HEK293T (cell line): ENCODE measurements around the gene VLDLR.

Experiments used
- BHLHE40 ChIP-seq: fragments of 450-650 bp; IDR thresholded peaks from 2 replicates; pipeline ENCODE4 v1.6.1; 2016; ENCODE audit warnings: mild to moderate bottlenecking, moderate library complexity, borderline replicate concordance
- FOXK2 ChIP-seq: fragments of 450-650 bp; IDR thresholded peaks from 2 replicates; pipeline ENCODE4 v1.6.1; 2016; ENCODE audit warnings: mild to moderate bottlenecking
- SUZ12 ChIP-seq: fragments of 450-650 bp; IDR thresholded peaks from 2 replicates; pipeline ENCODE4 v1.6.1; 2016; ENCODE audit warnings: mild to moderate bottlenecking
- ZNF384 ChIP-seq: fragments of 450-650 bp; IDR thresholded peaks from 2 replicates; pipeline ENCODE4 v1.6.1; 2016

GRCh38 chr9:2621722-2622460 lies at the start of gene VLDLR:
- TF ChIP-seq BHLHE40 = no peak
- no peak for TF ChIP-seq FOXK2
- no peak for TF ChIP-seq SUZ12
- TF ChIP-seq ZNF384 = no peak
